ENCODE measurements around the gene REXO4.
A peak's percentile ranks its signal among the peaks of the same experiment; 100 is the strongest.

The REXO4 gene

GRCh38 chr9:133417541-133418461 is at the start of gene REXO4:
REXO4 (minus strand) TSS chr9:133418010; CDS start chr9:133417844, 166 bp downstream.
- peak within 1 kb of the TSS; percentile 77 for H3K27ac ChIP-seq (ENCODE audit: extremely low read depth, low read depth, low read length)
- peaks cover 7 to 40% of the 10 kb centered on the region in 2 experiments for H3K36me3 ChIP-seq (ENCODE audit: control insufficient read depth in 2 of 2, insufficient read depth in 1 of 2, low read length in 2 of 2)
- ChIA-PET POLR2A (interaction anchor here (0.5 to 4.7 kb wide), 5 partner anchors 10 to 53 kb away, joined by 3 to 28 read pairs (median 3); partner anchors contain the start of gene CACFD1), CTCF (interaction anchor here (0.6 to 3.5 kb wide), 8 partner anchors 9 to 69 kb away, joined by 3 to 20 read pairs (median 5); no protein-coding TSS in a partner anchor)
- peak within 1 kb of the TSS; percentile 63 for H3K4me3 ChIP-seq (ENCODE audit: low read depth, low read length)
- H3K9me3 ChIP-seq (ENCODE audit: control insufficient read depth, insufficient read depth, low read depth, low read length): no peaks in the 10 kb centered on the region
- no peaks in the 10 kb centered on the region; the same call in 1 of the 2 replicates for H3K4me1 ChIP-seq (ENCODE audit: control insufficient read depth, insufficient read depth, low read length)
- peak; percentile 89 for TF ChIP-seq ZNF148 (tag by site-specific recombination; IDR thresholded peaks at IDR 0.05; ENCODE audit: borderline replicate concordance)
- peak; percentile 79; the same call in 1 of the 2 replicates for TF ChIP-seq ZNF18 (tag by site-specific recombination; IDR thresholded peaks at IDR 0.05)
- TF ChIP-seq ZNF792 (tag by site-specific recombination; IDR thresholded peaks at IDR 0.05): no peak
- TF ChIP-seq ZFP3 (tag by site-specific recombination; IDR thresholded peaks at IDR 0.05; ENCODE audit: low read depth): no peak
- TF ChIP-seq EGR2 (tag by site-specific recombination; IDR thresholded peaks at IDR 0.05; ENCODE audit: low read depth): peak; percentile 41; the same call in 1 of the 2 replicates
- TF ChIP-seq ZNF623 (tag by site-specific recombination; IDR thresholded peaks at IDR 0.05): no peak; the same call in 1 of the 2 replicates
- no peak for TF ChIP-seq ZNF174 (tag by site-specific recombination; IDR thresholded peaks at IDR 0.05)
- peak; percentile 98 for TF ChIP-seq KLF16 (tag by site-specific recombination; IDR thresholded peaks at IDR 0.05)
- TF ChIP-seq GFI1B (tag by site-specific recombination; IDR thresholded peaks at IDR 0.05): no peak; the same call in 1 of the 2 replicates
- TF ChIP-seq ZNF391 (tag by site-specific recombination; IDR thresholded peaks at IDR 0.05; ENCODE audit: borderline replicate concordance, low read depth): peak; percentile 100
- TF ChIP-seq ZNF488 (tag by site-specific recombination; IDR thresholded peaks at IDR 0.05): peak; percentile 46; the same call in 1 of the 2 replicates
- no peak for TF ChIP-seq ZNF133 (tag by site-specific recombination; IDR thresholded peaks at IDR 0.05)
- TF ChIP-seq SP2 (tag by site-specific recombination; IDR thresholded peaks at IDR 0.05): peak; percentile 83
- peak; percentile 92; the same call in 1 of the 2 replicates for TF ChIP-seq PRDM2 (tag by site-specific recombination; IDR thresholded peaks at IDR 0.05; ENCODE audit: borderline replicate concordance)
- peak; percentile 94 for TF ChIP-seq PRDM10 (tag by site-specific recombination; IDR thresholded peaks at IDR 0.05)

All from HEK293 (cell line).